DMS53 (cell line): ENCODE measurements around the gene ATP2B3.
"Not testable (repeated sequence)": the region's sequence is repeated elsewhere in the genome, so short reads cannot be mapped to it uniquely, and the experiment has no call there.

Experiments
- DNase-seq: peaks from one replicate; lab custom pipeline; 2025; lab: John Stamatoyannopoulos, UW

The ATP2B3 gene

DNA sequence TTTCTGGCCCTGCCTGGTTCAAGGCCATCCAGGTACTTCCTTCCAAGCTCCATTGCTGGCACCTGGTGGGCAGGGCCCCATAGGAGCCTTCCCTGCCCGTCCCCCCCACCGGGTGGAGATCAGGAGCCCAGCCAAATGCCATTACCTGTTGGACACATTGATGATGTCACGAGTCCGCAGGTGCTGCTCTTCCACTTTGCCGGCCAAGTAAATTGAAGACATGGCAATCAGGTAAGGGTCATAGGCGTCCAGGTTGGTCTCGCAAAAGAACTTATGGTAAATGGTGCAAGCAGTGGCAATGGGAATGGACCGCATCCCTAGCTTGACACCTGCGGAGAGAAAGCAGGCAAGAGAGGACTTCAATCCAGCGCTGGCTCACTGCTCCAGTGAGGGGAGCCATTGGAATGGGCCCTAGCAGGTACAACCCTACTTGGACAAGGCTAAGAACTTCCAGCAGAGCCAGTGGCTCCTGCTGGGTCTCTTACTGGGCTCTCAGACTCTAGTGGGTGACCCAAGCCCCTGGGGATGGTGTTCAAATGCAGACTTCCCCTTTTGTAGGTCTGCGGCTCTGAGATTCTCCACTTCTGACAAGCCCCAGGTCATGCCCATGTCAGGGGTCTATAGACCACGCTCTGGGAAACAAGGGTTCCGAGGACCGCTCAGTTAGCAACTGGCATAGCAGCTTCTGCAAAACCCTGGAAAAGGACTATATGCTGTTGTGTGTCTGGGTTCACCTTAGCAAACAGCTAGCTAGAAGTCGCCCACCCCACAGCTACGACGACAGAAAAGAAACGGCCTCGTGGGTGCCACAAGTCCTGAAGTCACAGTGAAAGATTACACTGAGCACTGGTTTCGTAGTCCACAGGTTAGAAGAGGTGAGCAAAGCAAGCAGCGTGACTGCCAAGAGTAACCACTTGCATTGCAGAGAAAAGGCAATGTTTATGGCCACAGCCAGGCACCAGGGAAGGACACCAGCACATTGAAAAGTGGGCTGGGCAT lies 78.7 kb downstream of the ATP2B3 start:
- no peak for DNase-seq

DNA sequence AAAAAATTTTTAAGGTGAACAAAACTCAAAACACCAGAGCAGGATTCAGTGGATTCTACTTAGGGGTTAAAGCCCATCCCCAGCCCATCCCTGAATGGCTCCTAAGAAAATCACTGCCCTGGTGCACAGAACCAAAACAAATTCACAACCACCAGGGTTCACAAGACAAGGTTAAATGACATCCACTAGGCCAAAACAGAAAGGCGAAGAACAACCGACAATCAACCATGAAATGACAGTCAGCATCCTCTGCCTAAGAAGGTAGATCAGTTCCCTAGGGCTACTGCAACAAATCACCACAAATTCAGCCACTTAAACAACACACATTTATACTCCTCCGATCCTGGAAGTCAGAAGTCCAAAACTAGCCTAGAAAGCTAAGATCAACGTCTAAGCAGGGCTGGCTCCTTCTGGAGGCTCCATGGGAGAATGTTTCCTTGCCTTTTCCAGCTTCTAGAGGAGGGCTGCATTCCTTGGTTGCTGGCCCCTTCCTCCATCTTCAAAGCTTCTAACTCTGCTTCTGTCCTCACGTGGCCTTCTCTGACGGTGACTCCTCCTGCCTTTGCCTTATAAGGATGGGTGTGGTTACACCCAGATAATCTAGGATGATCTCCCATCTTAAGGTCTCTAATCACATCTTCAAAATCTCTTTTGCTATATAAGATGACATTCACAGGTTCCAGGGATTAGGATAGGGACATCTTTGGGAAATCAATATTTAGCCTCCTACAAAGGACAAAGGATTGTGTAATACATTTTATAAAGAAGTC lies 79.7 kb downstream of the ATP2B3 start:
- no peak for DNase-seq

DNA sequence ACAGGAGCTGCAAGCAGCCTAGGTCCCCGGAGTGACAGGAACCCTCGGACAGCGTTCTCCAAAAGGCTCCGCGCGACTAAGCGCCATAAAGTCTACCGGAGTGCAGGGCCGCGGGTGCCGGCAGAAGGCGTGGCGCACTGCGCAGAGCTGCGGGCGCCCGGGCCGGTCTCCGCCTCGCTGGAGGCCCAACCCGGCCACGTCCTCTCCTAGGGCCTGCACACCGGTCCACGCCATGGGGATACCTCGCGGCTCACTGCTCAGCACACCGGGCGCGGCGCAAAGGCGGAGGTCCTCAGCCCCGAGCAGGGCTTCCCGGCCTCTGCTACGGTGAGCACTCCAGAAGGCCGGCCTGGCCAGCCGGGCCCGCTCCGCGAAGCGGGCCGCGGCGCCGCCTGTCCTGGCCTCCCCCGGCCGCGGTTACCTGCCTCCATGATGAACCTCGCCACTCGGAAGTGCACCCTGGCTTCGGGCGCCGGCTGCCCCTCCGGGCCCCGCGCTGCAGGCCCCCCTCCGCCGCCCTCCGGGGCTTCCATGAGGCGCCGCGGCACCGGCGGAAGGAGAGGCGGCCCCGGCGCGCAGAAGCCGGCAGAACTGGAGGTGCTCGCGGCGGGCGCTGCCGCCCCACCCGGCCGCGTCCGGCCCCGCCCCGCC lies 81.2 kb downstream of the ATP2B3 start, which contains the start of gene CCNQ:
CCNQ (minus strand) TSS at position 599 of the 651 bp plus-strand sequence; CDS start at position 533, 66 bp downstream.
- DNase-seq, result peak; percentile 71

DNA sequence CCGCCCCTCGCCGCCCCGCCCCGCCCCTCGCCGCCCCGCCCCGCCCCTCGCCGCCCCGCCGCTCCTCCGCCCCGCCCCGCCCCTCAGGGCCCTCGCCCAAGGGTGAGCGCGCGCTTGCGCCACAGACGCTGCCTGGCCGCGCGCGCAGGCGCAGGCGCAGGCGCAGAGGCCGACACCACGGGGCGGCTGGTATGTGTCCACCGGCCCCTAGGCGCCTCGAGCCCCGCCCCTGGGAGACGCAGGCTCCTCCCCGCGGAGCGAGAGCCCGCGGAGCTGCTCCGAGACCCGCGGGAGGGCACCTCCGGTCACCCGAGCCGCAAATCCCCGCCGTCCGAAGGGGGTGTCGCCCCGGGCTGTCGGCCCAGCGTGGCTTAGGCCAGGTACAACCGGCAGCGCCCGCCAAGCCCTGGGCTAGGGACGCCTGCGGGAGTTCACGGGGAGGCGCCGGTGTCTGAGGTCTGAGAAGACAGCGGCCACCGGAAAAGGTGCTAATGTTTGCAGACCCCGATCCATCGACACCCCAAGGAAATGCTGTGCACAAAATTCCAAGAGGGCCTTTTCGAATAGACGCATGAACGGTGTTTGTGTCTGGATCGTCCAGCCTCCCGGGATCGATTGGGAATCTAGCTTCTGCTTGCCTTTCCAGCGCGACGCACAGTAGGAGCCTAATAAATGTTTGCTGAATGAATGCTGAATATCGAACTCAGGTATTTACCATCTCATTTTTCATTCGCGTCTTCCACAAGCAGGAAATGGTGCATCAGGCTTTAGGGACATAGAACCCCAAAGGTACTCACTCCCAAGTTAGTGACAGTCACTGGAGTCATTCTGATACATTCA lies 82.0 kb downstream of the ATP2B3 start:
- DNase-seq, result peak; percentile 94

DNA sequence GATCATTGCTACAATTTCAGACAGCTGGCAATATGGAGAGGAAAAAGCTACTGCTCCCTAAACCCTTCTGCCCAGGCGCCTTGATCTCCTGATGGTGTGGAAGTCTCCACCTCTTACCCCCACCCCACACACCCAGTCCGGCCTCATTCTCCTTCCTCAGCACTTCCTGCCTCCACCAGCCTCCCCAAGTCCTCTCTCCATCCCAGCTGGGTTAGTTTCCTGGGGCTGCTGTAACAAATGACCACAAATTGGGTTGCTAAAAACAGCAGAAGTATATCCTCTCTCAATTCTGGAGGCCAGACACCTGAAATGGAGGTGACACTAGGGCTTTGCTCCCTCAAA lies 82.6 kb downstream of the ATP2B3 start:
- DNase-seq, result peak; percentile 34

DNA sequence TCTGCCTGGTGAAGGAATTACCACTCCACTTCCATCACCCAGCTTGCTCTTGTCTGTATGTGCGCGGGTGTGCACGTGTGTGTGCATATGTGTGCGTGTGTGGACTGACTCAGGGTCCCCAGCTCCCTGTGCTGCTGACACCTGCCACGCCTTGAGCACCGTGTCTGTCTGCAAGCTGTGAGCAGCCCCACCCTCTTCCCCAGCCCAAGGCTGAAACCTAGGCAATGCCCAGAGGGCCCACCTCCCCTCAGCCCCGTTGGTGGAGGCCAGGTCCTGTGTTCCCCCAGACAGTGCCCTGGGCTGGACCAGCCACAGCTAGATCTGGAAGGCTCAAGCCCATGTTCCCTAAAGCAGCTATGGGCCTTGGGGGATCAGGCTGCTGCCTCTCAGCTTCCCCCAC lies 83.5 kb downstream of the ATP2B3 start:
- DNase-seq, result no peak

DNA sequence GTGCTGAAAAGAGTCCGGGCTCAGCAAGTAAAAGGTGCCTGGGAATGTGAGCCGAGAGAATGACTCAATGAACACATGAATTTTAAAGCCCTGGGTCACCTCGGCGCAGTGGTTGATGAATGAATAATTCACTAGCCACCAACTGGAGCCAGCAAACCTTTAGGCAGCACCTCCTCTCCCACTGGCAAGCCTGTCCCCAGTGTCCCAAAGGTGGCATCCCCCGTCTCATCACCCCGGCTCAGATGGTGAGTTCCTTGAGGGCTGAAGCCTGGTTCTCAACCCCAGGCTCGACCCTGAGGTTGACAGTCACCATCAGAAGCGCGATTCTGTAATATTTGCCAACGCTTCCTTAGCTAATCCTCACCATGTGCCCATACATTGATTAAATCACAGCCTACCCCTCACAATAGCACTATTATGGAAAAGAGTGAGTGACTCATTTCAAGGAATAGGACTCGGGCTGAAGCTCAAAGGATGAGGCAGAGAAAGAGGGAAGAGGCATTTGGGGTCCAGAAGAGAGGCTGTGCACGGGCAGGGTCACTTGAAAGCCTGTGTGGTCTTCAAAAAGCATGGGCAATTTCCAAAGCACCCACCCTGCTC lies 84.2 kb downstream of the ATP2B3 start:
- DNase-seq, result no peak

DNA sequence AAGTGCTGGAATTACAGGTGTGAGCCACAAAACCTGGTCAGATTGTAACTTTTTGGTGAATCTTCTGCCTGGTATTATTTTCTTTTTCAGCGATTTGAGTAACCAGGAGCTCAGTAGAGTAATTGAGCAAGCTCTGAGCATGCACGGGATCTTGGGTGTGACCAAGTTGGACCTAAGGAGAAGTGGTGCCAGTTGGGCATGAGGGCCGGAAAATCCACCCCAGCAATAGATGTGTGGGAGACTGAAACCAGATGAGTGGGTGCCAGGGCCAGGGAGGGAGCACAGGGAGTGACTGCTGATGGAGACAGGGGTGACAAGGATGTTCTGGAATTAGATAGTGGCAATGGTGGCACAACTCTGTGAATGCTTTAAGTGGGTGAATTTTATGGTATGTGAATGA lies 85.2 kb downstream of the ATP2B3 start:
- no peak for DNase-seq

DNA sequence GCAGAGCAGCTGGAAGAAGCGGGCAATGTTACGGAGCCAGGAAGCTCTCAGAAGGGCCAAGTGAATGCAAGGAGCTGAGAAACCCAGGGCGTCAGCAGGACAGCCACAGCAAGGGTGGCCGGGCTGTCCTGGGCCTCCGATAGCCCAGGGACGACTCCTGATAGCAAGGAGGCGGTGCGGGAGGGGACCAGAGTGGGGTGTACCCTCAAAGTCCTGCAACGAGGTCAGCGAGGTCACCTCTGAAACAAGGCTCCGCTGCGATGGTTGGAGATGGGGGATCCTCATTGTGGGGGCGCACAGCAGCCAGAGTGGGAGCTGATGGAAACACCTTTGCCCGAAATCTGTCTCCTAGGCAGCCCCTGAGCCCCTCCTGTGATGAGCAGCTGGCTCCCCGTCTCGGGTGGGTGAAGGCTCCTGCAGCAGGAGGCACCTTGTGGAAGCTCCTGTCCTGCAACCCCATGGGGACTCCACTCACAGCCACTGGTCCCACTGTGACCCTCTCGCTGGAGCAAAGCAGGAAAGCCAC lies 85.8 kb downstream of the ATP2B3 start:
- DNase-seq, result no peak

DNA sequence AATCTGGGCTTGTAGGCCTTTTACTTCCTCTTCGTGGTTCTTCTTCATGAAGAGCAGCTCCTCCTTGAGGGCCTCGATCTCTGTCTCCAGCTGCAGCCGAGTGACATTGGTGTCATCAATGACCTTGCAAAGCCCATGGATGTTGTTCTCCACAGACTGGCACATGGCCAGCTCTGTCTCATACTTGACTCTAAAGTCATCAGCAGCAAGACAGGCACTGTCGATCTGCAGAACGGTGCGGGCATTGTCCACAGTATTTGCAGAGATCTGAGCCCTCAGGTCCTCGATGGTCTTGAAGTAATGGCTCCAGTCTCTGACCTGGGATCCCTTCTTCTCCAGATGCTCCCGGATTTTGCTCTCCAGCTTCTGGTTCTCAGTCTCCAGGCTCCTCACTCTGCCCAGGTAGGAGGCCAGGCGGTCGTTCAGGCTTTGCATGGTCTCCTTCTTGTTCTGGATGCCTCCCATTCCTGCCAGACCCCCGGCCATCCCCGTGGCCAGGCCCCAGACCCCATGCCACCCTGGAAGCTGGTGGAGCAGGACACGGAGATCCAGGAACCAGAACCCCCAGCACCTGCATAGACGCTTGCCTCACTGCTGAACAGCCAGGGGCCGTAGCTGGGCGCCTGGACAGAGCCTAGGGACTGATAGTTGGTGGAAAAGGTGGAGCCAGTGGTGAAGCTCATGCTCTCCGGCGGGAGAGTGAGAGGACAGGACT lies 87.4 kb downstream of the ATP2B3 start:
- DNase-seq, result not testable (repeated sequence)

DNA sequence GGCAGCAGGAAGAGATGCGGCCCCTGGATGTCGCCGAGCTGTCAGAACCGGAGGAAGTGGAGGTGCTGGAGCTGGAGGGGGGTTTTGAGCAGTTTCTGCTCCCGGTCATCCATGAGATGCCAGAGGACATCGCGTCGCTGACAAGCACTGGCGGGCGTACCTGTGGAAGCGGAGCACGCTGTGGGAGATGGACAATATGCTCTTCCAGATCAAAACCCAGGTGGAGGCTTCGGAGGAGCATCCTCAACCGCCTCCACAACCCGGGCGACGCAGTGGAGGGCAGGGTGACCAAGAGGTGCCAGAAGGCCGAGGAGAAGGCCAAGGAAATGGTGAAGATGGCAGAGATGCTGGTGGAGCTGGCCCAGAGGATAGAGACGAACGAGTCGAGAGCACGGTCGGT lies 89.1 kb downstream of the ATP2B3 start:
- DNase-seq, result no peak

DNA sequence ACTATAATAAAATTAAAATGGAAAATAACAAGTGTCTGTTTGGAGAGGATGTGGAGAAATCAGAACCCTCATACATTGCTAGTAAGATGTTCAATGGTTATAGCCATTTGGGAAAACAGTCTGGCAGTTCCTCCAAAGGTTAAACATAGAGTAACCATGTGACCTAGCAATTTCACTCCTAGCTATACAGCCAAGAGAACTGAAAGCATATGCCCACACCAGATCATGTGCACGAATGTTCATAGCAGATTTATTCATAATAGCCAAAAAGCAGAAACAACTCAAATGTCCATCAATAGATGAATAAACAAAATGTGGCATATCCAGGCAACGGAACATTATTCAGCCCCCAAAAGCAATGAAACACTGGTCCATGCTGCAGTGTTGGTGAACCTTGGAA lies 90.9 kb downstream of the ATP2B3 start:
- DNase-seq, result no peak

DNA sequence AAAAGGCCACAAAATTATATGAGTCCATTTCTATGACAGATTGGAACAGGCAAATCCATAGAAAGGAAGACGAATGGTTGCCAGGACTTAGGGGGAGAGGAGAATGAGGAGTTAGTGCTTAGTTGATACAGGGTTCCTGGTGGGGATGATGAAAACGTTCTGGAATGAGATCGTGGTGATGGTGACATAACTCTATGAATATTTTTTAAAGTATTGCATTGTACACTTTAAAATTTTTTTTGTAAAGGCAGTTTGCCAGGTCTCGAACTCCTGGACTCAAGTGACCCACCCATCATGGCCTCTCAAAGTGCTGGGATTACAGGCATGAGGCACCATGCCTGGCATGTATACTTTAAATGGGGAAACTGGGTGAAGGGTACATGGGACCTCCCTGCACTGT lies 91.4 kb downstream of the ATP2B3 start:
- DNase-seq, result no peak

DNA sequence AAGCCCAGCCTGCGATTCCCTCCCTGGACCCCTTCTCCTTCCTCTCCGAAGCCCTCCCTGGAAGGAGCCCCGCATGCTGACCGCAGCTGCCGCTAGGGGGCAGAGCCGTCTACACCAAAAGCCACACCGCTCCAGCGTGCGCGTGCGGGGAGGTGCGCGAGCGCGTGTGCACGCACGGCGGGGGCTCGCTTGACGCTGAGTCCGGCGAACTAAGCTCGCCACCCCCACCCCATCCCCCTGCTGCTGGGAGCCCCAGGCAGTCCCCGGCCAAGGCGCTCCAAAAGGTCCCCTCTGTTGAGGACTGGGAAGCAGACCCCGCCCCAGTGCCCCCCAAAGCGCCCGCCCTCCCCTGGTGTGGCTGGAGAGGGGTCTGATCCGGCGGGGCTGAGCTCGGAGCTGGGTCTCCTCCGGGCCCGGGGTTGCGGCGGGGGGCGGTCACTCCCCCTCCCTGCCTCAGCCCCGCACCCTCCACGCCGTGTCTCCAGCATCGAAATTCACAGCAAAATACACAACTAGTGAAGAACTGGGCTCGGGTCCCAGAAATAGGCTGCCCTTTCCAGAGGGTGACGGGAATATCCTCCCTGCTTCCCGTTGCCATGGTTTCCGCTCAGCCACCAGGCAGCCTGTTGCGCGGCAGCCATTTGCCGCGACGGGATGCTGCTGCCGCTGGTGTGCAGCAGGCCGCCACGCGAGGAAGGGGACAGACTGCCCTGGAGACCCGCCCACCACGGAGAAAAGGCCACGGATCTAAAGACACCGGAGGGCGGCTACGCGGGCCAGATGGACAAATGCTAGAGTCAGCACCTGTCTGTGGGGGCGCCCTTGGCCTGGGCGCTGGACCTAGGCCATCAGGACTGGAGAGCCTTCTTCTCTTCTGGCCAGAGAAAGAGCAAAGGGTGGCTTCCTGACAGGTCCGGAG lies 92.7 kb downstream of the ATP2B3 start:
- peak; percentile 87 for DNase-seq

DNA sequence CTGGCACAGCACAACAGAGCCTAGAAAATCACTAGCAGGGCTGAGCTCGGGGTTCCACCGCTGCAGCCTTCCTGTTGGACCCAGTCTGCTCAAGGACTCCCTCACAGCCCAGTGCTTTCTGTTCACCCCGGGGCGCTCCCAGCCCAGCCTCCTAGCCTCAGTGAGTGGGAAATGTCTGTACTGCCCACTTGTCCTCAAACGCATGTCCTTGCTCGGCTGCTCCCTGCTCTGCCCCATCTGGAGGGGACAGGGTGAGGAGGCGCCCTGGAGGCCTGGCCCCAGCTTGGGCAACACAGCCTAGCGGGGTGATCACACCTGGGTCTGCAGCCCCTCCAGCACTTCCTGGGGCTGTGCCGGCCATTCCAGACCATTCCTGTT lies 93.4 kb downstream of the ATP2B3 start:
- DNase-seq, result no peak

DNA sequence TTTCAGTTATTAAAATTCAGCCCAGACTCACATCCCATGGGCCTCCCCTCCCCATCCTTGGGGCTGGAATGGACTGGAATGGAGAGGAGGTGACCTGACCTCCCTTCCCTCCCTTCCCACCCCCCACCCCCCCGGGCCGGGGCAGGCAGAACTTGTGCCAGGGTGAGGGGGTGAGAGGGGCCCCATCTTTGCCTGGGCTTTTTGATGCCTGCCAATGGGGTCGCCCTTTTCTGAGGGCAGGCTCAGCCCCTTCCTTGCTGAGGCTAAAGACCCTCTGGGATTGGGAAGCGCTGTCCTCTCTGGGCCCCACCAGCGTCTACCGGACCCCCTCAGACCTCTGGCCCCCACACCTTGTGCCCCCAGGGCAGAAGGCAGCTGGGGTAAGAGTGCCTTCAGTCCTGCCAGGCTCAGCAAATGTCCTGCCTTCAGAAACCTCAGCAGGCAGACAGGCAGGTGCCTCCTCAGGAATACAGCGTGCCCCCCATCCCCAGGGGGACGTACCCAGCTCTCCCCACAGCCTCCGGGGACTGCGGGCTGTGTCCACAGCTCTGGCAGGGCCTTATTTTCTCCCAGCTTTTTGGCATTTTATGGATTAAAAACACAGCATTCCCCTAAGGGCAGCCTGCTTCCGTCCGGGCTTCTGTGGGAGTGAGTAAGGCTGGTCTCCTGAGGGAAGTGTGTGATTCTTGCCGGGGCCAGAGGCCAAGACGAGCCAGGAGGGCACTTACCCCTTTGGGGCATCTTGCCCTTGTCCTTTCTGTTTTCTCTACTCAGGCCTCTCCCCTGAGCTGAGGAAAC lies 94.1 kb downstream of the ATP2B3 start:
- DNase-seq, result no peak

DNA sequence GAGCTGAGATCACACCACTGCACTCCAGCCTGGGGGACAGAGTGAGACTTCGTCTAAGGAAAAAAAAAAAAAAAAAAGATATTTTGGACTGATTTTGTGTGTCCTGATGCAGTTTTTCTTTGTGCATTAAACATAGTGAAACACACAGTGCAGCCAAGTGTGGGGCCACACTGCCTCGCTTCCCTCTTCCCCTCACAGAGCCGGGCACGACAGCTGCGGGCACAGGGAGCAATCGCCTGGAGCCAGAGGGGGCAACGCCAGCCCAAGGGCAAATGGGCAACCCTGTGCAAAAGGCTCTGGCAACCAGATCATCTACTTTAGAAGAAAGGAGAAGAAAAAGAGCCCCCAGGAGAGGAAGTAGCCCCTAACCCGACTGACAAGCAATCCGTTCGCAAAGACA lies 95.0 kb downstream of the ATP2B3 start:
- no peak for DNase-seq

DNA sequence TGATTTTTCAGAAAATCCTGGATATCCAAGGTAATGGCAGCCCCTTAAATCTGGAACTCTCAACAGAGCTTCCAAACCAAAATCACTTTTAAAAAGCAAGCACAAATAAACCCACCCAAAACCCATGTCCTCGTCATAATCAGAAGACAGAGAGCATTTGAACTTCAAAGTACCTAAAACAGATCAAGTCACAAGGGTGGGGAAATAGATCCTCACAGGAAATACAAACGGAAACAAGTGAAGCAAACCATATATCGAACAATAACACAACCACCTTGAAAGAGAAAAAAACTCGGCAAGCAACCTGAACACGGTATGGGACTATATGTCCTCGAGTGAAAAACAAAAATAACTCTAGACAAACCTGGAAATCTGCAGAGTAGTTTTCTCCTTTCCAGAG lies 97.4 kb downstream of the ATP2B3 start:
- DNase-seq, result no peak
